ENCODE results near the gene LRRFIP1.

The LRRFIP1 gene

GRCh38 chr2:237667893-237668292 is 40.5 kb downstream of the LRRFIP1 start:
- TF ChIP-seq CTCF (IDR thresholded peaks at IDR 0.05; ENCODE audit: borderline replicate concordance, insufficient read depth, low read depth, low read length): no peak
- no peak overlapping the region for H3K4me3 ChIP-seq (ENCODE audit: low read depth, low read length)

- no peak for TF ChIP-seq CTCF (IDR thresholded peaks at IDR 0.05; ENCODE audit: borderline replicate concordance, insufficient read depth, low read depth, low read length)
- H3K4me3 ChIP-seq (ENCODE audit: low read depth, low read length): no peak overlapping the region
Observed at GRCh38 chr2:237668440-237668839, 41.1 kb downstream of the LRRFIP1 start.

GRCh38 chr2:237669283-237669627 is 41.9 kb downstream of the LRRFIP1 start:
- H3K4me3 ChIP-seq (ENCODE audit: low read depth, low read length): no peak overlapping the region
- TF ChIP-seq CTCF (IDR thresholded peaks at IDR 0.05; ENCODE audit: borderline replicate concordance, insufficient read depth, low read depth, low read length): no peak

- no peak overlapping the region for H3K4me3 ChIP-seq (ENCODE audit: low read depth, low read length)
Observed at GRCh38 chr2:237669628-237670392, 42.4 kb downstream of the LRRFIP1 start.

GRCh38 chr2:237670641-237671040 is 43.3 kb downstream of the LRRFIP1 start:
- no peak overlapping the region for H3K4me3 ChIP-seq (ENCODE audit: low read depth, low read length)
- TF ChIP-seq CTCF (IDR thresholded peaks at IDR 0.05; ENCODE audit: borderline replicate concordance, insufficient read depth, low read depth, low read length): no peak

More at GRCh38 chr2:237669628-237670392, 42.4 kb downstream of the LRRFIP1 start:
- TF ChIP-seq CTCF (IDR thresholded peaks at IDR 0.05; ENCODE audit: borderline replicate concordance, insufficient read depth, low read depth, low read length): no peak

- no peak overlapping the region for H3K4me3 ChIP-seq (ENCODE audit: low read depth, low read length)
- no peak for TF ChIP-seq CTCF (IDR thresholded peaks at IDR 0.05; ENCODE audit: borderline replicate concordance, insufficient read depth, low read depth, low read length)
Observed at GRCh38 chr2:237671466-237672138, 44.2 kb downstream of the LRRFIP1 start.

GRCh38 chr2:237672731-237673129 is 45.3 kb downstream of the LRRFIP1 start:
- no peak for TF ChIP-seq CTCF (IDR thresholded peaks at IDR 0.05; ENCODE audit: borderline replicate concordance, insufficient read depth, low read depth, low read length)
- no peak overlapping the region for H3K4me3 ChIP-seq (ENCODE audit: low read depth, low read length)

Measured in GM12875 (cell line).